Activated effector memory CD4-positive, alpha-beta T cell treated with anti-CD3 and anti-CD28 coated beads, Interleukin-2, amount 50 U/mL, for 16 hours (primary cell): ENCODE measurements around the gene VPS11.

Source experiments
- DNase-seq: peaks from one replicate; pipeline ENCODE4 v3.0.0-alpha.2; 2020

Gene VPS11

GRCh38 chr11:119106564-119107537, 39.2 kb downstream of the VPS11 start, which contains the start of gene C2CD2L:
Gene C2CD2L, plus strand, starts transcription at chr11:119107344. Its CDS starts 398 bp downstream, at chr11:119107742.
- peak; percentile 96 for DNase-seq

GRCh38 chr11:119107538-119108145, 40.0 kb downstream of the VPS11 start:
- DNase-seq: no peak

GRCh38 chr11:119108146-119108856, 40.7 kb downstream of the VPS11 start:
- peak; percentile 76 for DNase-seq

GRCh38 chr11:119108857-119109221, 41.2 kb downstream of the VPS11 start:
- DNase-seq: no peak

- DNase-seq: no peak
Observed at GRCh38 chr11:119109843-119110242, 42.2 kb downstream of the VPS11 start.

GRCh38 chr11:119110439-119110838, 42.8 kb downstream of the VPS11 start:
- no peak for DNase-seq

- DNase-seq: no peak
Observed at GRCh38 chr11:119111361-119111925, 43.8 kb downstream of the VPS11 start.

GRCh38 chr11:119112314-119113020, 44.8 kb downstream of the VPS11 start:
- no peak for DNase-seq

GRCh38 chr11:119113716-119114115, 46.1 kb downstream of the VPS11 start:
- DNase-seq: no peak

GRCh38 chr11:119114351-119114750, 46.7 kb downstream of the VPS11 start:
- no peak for DNase-seq

GRCh38 chr11:119115484-119116234, 48.0 kb downstream of the VPS11 start:
- DNase-seq: no peak

- DNase-seq: no peak
Observed at GRCh38 chr11:119116235-119116594, 48.6 kb downstream of the VPS11 start.

- no peak for DNase-seq
Observed at GRCh38 chr11:119116601-119117000, 49.0 kb downstream of the VPS11 start.

GRCh38 chr11:119117004-119117706, 49.5 kb downstream of the VPS11 start:
- no peak for DNase-seq

- DNase-seq: no peak
Observed at GRCh38 chr11:119118227-119118626, 50.6 kb downstream of the VPS11 start.

GRCh38 chr11:119118946-119119345, 51.3 kb downstream of the VPS11 start:
- no peak for DNase-seq

- no peak for DNase-seq
Observed at GRCh38 chr11:119120639-119121007, 53.0 kb downstream of the VPS11 start.

GRCh38 chr11:119121008-119121810, 53.6 kb downstream of the VPS11 start, which contains the start of gene HINFP:
Gene HINFP, plus strand, starts transcription at chr11:119121580. Its CDS starts 5,365 bp downstream, at chr11:119126945.
- DNase-seq: peak; percentile 100

GRCh38 chr11:119121811-119122124, 54.1 kb downstream of the VPS11 start:
- no peak for DNase-seq

- no peak for DNase-seq
Observed at GRCh38 chr11:119125821-119126220, 58.2 kb downstream of the VPS11 start.
